Caco-2 (cell line): ENCODE results near the gene HUWE1. TPM values are rescaled to one million over a fixed set of nuclear protein-coding genes. Genes with fewer than 3 reads are reported as not detected.

Experiments
- BruUV-seq: library from RNA; stranded (reverse); fragments of 400-500 nt; replicated peaks from 2 replicates; lab custom pipeline; 2021; lab: Mats Ljungman, UMichigan
- CTCF ChIA-PET: fragments of 300-600 bp; sonication (Branson Sonifier 250); formaldehyde crosslinking; loops from one replicate; lab custom pipeline; 2022; ENCODE audit warnings: antibody characterized with exemption; lab: Charles Lee
- POLR2A ChIA-PET: fragments of 300-600 bp; sonication (Branson Sonifier 250); formaldehyde crosslinking; loops from one replicate; lab custom pipeline; 2022; ENCODE audit warnings: antibody characterized with exemption; lab: Charles Lee
- DNase-seq, 2 experiments: peaks; one replicate each; pipeline versions ENCODE4 v3.0.0 to v3.0.0-alpha.2; 2020 to 2022
- H3K27me3 ChIP-seq: replicated peaks from 2 replicates; pipeline ENCODE4 v1.6.0; 2011; ENCODE audit warnings: low read length; ENCODE audit not compliant: control insufficient read depth, insufficient read depth
- H3K36me3 ChIP-seq: 2 replicates; pipeline ENCODE4 v1.5.1; 2011; ENCODE audit warnings: low read length; ENCODE audit not compliant: control insufficient read depth, insufficient read depth
- H3K4me1 ChIP-seq: fragments of 250-450 bp; sonication (Bioruptor Pico); 2 replicates; pipeline ENCODE4 v1.5.1; 2020; ENCODE audit warnings: mild to moderate bottlenecking
- H3K4me3 ChIP-seq: 2 replicates; pipeline ENCODE4 v1.5.1; 2011; ENCODE audit warnings: low read depth, mild to moderate bottlenecking, control low read depth, low read length
- H3K9me3 ChIP-seq: fragments of 250-450 bp; sonication (Bioruptor Pico); 2 replicates; pipeline ENCODE4 v1.5.1; 2020; ENCODE audit warnings: mild to moderate bottlenecking, moderate library complexity
- H3K27ac Mint-ChIP-seq: one replicate; pipeline ENCODE4 v1.8.0; 2022; ENCODE audit warnings: mixed read lengths; ENCODE audit not compliant: unreplicated experiment
- H3K27me3 Mint-ChIP-seq: one replicate; pipeline ENCODE4 v1.8.0; 2022; ENCODE audit warnings: mixed read lengths; ENCODE audit not compliant: insufficient read depth, unreplicated experiment
- H3K36me3 Mint-ChIP-seq: one replicate; pipeline ENCODE4 v1.8.0; 2022; ENCODE audit warnings: mild to moderate bottlenecking, mixed read lengths; ENCODE audit not compliant: insufficient read depth, unreplicated experiment
- H3K4me1 Mint-ChIP-seq: one replicate; pipeline ENCODE4 v1.8.0; 2022; ENCODE audit warnings: low read depth, mixed read lengths; ENCODE audit not compliant: unreplicated experiment
- H3K4me3 Mint-ChIP-seq: one replicate; pipeline ENCODE4 v1.8.0; 2022; ENCODE audit warnings: mild to moderate bottlenecking, moderate library complexity, mixed read lengths; ENCODE audit not compliant: unreplicated experiment
- H3K9me3 Mint-ChIP-seq: one replicate; pipeline ENCODE4 v1.8.0; 2022; ENCODE audit warnings: mixed read lengths; ENCODE audit not compliant: unreplicated experiment
- intact Hi-C: fragments of 100-400 bp; cut with micrococcal nuclease; formaldehyde crosslinking; loops from one replicate; pipeline ENCODE4 v1.10.0; 2022; ENCODE audit not compliant: unreplicated experiment
- total RNA-seq: library from RNA; stranded (reverse); gene quantifications from 2 replicates; pipeline ENCODE4 v1.2.3, GENCODE V29; 2022
- TF ChIP-seq, protein P1 (sequence below), 2 experiments: fragments of 200-600 bp in 1 of 2; IDR thresholded peaks; 1 replicate in 1 of 2; 2 replicates in 1 of 2; pipeline versions ENCODE4 v1.5.1 to v1.8.0; 2011 to 2022; ENCODE audit warnings: antibody characterized with exemption in 1 of 2, control low read depth in 1 of 2, inconsistent platforms in 1 of 2, low read depth in 1 of 2, low read length in 1 of 2, mild to moderate bottlenecking in 1 of 2, moderate library complexity in 1 of 2; ENCODE audit not compliant: insufficient read depth in 1 of 2, severe bottlenecking in 1 of 2, unreplicated experiment in 1 of 2

The HUWE1 gene
- total RNA-seq, 1 experiment from 2014 or later: 222 TPM

DNA sequence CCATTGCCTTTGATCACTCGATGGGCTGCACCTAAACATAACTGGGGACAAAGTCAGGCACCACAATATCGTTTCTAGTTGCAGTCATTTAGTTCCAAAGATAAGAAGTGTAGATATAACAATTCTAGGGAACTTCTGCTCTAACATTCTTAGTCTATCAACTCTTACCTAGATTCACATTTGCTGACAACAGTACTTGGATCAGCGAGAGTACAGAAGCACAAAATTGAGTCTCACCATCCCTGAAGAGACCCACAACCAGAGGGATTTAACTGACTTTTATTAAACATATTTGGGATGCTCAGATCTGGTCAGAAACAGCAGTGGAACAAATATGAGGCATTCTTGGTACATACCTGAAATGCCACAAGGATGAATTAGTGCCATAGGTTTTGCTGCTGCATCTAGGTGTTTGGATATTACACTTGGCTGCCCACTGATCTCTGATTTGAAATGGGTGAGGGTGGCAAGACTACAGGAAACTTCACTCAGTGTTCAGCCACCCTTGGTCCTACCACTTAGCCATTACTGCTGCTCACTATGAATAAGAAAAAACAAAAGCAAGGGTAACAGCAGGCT, 28.9 kb upstream of the HUWE1 start:
- no peaks in the 10 kb centered on the region for H3K36me3 ChIP-seq
- no peaks in the 10 kb centered on the region for H3K36me3 Mint-ChIP-seq
- no peaks in the 10 kb centered on the region for H3K9me3 ChIP-seq
- no peaks in the 10 kb centered on the region for H3K9me3 Mint-ChIP-seq
- H3K4me3 ChIP-seq: no peak overlapping the region
- H3K4me3 Mint-ChIP-seq: no peak overlapping the region
- BruUV-seq: no TSS peak
- no peak for DNase-seq
- CTCF ChIA-PET: no interaction called here
- H3K27ac Mint-ChIP-seq: no peak overlapping the region
- H3K4me1 ChIP-seq: peaks cover 4% of the 10 kb centered on the region; the same call in 1 of the 2 replicates
- intact Hi-C loops: no loop called here
- H3K4me1 Mint-ChIP-seq: peaks cover 8% of the 10 kb centered on the region
- POLR2A ChIA-PET: no interaction called here
- H3K27me3 Mint-ChIP-seq: no peaks in the 10 kb centered on the region
- TF ChIP-seq, protein P1, sequence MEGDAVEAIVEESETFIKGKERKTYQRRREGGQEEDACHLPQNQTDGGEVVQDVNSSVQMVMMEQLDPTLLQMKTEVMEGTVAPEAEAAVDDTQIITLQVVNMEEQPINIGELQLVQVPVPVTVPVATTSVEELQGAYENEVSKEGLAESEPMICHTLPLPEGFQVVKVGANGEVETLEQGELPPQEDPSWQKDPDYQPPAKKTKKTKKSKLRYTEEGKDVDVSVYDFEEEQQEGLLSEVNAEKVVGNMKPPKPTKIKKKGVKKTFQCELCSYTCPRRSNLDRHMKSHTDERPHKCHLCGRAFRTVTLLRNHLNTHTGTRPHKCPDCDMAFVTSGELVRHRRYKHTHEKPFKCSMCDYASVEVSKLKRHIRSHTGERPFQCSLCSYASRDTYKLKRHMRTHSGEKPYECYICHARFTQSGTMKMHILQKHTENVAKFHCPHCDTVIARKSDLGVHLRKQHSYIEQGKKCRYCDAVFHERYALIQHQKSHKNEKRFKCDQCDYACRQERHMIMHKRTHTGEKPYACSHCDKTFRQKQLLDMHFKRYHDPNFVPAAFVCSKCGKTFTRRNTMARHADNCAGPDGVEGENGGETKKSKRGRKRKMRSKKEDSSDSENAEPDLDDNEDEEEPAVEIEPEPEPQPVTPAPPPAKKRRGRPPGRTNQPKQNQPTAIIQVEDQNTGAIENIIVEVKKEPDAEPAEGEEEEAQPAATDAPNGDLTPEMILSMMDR (IDR thresholded peaks at IDR 0.05; ENCODE audit: insufficient read depth in 1 of 2, low read depth in 1 of 2, low read length in 1 of 2, severe bottlenecking in 1 of 2, unreplicated experiment in 1 of 2): no peak
- H3K27me3 ChIP-seq: no peaks in the 10 kb centered on the region

- intact Hi-C loops: no loop called here
- TF ChIP-seq, protein P1 (IDR thresholded peaks at IDR 0.05; ENCODE audit: insufficient read depth in 1 of 2, low read depth in 1 of 2, low read length in 1 of 2, severe bottlenecking in 1 of 2, unreplicated experiment in 1 of 2): no peak
- no peaks in the 10 kb centered on the region for H3K27me3 Mint-ChIP-seq
- ChIA-PET POLR2A (no interaction called here), CTCF (no interaction called here)
- no peaks in the 10 kb centered on the region for H3K27me3 ChIP-seq
- peaks cover 8% of the 10 kb centered on the region for H3K4me1 Mint-ChIP-seq
- H3K4me1 ChIP-seq: peaks cover 4% of the 10 kb centered on the region; the same call in 1 of the 2 replicates
- no TSS peak for BruUV-seq
- peak overlapping the region; percentile 31 for H3K27ac Mint-ChIP-seq
- no peaks in the 10 kb centered on the region for H3K36me3 ChIP-seq
- no peak overlapping the region for H3K4me3 ChIP-seq
- H3K9me3 Mint-ChIP-seq: no peaks in the 10 kb centered on the region
- peak; percentile 25 to 30 for DNase-seq
- H3K4me3 Mint-ChIP-seq: no peak overlapping the region
- H3K9me3 ChIP-seq: no peaks in the 10 kb centered on the region
- H3K36me3 Mint-ChIP-seq: no peaks in the 10 kb centered on the region
Measured at GRCh38 chrX:53714580-53715345, 28.2 kb upstream of the HUWE1 start.

DNA sequence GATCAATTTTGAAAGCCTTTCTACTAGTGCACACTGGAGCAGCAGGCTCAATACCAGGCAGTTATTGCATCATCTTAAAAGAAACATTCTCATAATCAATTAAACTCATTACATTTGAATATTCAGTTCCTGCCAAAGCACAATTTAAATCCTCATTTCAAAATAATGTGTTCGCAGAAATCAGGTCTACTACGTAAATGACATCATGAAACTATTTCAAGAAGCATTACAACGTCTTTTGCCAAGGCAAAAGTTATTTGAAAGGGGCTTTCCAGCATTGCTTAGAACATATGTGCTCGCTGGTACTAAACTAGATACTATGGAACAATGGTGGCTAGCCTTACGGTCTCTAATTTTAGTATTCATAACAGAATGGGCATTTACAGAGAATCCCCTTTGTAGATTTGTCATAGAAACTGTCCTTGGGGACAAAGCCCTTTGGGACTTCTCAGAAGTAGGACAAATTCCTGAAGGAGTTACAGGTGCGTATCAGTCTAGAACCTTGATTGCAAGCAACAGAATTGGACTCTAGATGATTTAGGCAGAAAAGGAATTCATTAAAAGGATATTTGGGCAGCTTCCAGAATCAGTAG, 27.6 kb upstream of the HUWE1 start:
- Mint-ChIP-seq H3K9me3 (no peaks in the 10 kb centered on the region), H3K36me3 (no peaks in the 10 kb centered on the region), H3K27ac (peak overlapping the region; percentile 31), H3K4me1 (peaks cover 8% of the 10 kb centered on the region), H3K27me3 (no peaks in the 10 kb centered on the region), H3K4me3 (no peak overlapping the region)
- no peak for DNase-seq
- CTCF ChIA-PET: no interaction called here
- intact Hi-C loops: no loop called here
- Histone ChIP-seq H3K9me3 (no peaks in the 10 kb centered on the region), H3K36me3 (no peaks in the 10 kb centered on the region), H3K4me3 (no peak overlapping the region), H3K4me1 (peaks cover 4% of the 10 kb centered on the region; the same call in 1 of the 2 replicates), H3K27me3 (no peaks in the 10 kb centered on the region)
- BruUV-seq: no TSS peak
- POLR2A ChIA-PET: no interaction called here
- TF ChIP-seq, protein P1 (IDR thresholded peaks at IDR 0.05; ENCODE audit: insufficient read depth in 1 of 2, low read depth in 1 of 2, low read length in 1 of 2, severe bottlenecking in 1 of 2, unreplicated experiment in 1 of 2): no peak
